H4 (cell line): ENCODE data around the gene SYT6. TPM values are rescaled to one million over a fixed set of nuclear protein-coding genes. Genes with fewer than 3 reads are reported as not detected.
"Not testable (repeated sequence)": the region's sequence is repeated elsewhere in the genome, so short reads cannot be mapped to it uniquely, and the experiment has no call there.

ENCODE experiments used
- DNase-seq: peaks from one replicate; pipeline ENCODE4 v3.0.0-alpha.2; 2015; ENCODE audit warnings: low spot score
- total RNA-seq: library from RNA; depleted of rRNA; stranded (reverse); fragments of >200 nt; shearing (Covaris generic); gene quantifications from 2 replicates; pipeline ENCODE4 v1.2.3, GENCODE V29; 2014; rRNA removed

The SYT6 gene
- total RNA-seq, 1 experiment from 2014 or later = not detected

DNA sequence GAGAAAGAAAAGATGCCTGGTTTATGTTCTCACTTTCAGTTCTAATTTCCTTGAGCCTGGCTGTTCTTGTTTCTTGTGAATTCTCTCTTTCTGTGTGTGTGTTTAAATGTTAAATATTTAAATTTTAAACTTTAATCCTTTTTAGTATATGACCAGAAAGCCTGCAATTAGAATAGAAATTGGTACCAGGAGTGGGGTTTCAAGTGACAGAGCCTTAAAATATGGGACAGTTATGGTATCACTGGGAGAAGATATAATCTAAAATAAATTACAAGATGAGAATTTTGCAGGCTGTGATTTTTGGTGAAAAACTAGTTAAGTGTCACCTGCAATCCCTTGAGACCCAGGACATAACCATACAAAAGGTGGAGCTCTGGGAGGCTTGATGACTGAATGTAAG, 81.4 kb downstream of the SYT6 start:
- no peak for DNase-seq

- DNase-seq = not testable (repeated sequence)
Measured at GRCh38 chr1:114069762-114070161, 83.9 kb downstream of the SYT6 start.

- not testable (repeated sequence) for DNase-seq
Measured at GRCh38 chr1:114068684-114069083, 85.0 kb downstream of the SYT6 start.

- not testable (repeated sequence) for DNase-seq
Measured at GRCh38 chr1:114065671-114066070, 88.0 kb downstream of the SYT6 start.

DNA sequence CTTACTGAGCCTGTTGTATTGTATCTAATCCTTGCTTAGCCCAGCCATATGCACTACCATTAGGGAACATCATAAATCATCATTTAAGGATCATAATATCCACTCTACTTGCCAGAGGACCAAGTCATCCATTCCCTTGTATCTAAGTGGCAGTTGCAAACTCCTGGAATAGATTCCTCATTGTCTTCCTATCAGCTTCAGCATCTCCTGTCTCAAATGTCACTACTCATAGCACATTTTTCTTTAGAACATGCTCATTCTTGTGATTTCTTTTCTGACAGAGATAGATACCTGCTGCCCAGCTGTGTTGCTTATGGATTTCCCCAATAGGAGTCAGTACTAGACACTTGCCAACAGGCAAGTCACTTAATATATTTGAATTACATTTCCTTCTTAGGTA, 90.1 kb downstream of the SYT6 start:
- DNase-seq = no peak

DNA sequence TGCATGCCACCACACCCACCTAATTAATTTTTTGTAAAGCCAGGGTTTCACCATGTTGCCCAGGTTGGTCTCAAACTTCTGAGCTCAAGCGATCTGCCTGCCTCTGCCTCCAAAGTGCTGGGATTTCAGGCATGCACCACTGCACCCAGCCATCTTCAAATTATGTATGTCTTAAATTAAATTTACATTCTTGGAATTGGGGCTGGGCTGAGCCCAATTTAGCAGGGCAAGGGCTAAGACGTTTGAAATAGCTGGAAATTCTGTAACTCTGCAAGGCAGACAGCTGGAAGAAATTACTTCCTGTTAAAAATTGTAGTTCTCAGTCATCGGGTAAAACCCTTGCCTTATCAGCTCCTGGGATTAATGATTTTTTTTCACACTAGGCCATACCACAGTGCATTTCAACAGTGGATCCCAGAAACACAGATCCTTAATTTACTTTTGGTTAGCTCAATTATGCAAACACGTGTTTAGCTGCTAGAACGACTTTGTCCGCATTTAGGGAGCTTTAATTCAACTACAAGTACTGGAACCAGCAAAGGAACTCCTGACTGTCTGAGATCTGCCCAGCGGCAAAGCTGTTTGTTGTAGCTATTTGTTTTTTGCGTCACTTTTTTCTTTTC, 91.1 kb downstream of the SYT6 start:
- no peak for DNase-seq

- DNase-seq = no peak
Measured at GRCh38 chr1:114061121-114061830, 92.4 kb downstream of the SYT6 start.

- not testable (repeated sequence) for DNase-seq
Measured at GRCh38 chr1:114058236-114058635, 95.4 kb downstream of the SYT6 start.

DNA sequence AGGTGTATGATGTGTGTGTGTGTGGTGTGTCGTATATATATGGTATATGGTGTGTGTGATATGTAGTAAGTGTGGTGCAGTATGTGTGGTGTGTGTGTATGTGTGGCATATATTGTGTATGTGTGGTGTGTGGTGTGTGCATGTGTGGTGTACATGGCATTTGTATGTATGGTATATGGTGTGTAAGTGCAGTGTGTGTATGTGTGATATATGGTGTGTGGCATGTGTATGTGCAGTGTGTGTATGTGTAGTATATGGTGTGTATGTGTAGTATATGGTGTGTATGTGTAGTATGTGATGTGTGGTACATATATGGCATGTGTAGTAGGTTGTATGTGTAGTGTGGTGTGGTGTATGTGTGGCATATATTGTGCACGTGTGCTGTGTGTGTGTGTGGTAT, 99.5 kb downstream of the SYT6 start:
- no peak for DNase-seq

DNA sequence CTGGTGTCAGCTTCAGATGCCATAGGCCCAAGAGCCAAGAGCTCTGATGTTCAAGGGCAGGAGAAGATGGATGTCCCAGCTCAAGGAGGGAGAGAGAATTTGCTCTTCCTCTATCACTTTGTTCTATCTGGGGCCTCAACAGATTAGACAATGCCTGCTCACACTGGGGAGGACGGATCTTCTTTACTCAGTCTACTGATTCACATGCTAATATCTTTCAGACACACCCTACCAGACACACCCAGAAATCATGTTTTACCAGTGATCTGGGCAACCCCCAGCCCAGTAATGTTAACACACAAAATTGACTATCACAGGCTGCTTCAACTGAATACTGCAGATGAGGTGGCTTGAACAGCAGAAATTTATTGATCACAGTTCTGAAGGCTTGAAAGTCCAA, 105.4 kb downstream of the SYT6 start:
- no peak for DNase-seq

DNA sequence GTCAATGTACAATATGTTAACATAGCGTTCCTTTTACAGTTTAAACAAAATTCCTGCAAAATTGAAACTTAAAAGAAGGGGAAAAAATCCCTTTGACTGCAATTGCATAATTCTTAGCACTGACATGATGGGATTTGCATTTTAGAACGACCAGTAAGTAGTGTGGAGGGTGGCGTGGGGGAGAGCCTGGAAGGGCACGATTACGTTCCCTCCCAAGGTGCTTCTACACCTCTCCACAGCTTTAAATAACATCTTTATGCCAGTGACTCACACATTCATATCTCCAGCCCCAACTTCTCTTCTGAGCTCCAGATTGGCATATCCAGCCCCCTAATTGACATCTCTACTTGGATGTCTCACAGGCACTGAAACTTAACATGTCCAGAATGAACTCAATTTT, 110.1 kb downstream of the SYT6 start:
- no peak for DNase-seq

- DNase-seq = no peak
Measured at GRCh38 chr1:114043054-114043453, 110.6 kb downstream of the SYT6 start.

DNA sequence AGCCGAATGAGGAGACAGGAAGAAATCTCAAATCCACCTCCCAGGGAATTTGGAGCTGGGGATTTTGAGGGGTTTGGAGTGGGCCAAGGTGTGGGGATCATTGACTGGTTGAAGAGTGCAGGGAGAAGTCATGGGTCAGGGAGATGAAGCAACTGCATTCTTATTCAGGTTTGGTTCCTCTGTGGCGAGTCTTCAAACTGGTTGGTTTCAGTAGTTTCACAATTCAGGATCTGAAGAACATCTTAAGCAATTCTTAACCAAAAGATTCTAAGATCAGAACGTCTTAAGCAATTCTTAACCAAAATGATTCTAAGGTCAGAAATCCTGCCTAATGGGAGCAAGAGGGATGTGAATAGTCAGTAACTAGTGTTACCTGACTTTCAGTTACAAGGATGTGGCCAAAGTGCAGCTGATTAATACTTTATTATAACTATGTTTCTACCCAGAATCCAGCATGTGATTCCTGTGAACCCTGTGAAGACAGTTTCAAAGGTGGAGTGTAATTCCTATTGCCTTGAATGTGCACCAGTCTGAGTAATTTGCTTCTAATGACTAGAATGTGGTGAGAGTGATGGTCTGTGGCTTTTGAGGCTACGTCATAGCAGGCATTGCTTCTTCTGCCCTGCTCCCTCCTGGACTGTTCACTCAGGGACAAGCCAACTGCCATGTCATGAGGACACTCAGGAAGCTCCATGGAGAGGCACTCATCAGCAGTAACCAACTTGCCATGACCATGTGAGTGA, 113.2 kb downstream of the SYT6 start:
- no peak for DNase-seq

Other genes starting within 250 kb of the SYT6 start
- gene AP4B1, start 249.1 kb downstream of the SYT6 start, total RNA-seq = 6.9 and 9.4 TPM in 2 replicates
- gene DCLRE1B, start 248.5 kb downstream of the SYT6 start, total RNA-seq = 5.7 and 6.0 TPM in 2 replicates
- gene HIPK1, start 224.5 kb downstream of the SYT6 start, total RNA-seq = 8.3 and 11.8 TPM in 2 replicates
- gene OLFML3, start 174.4 kb downstream of the SYT6 start, total RNA-seq = 8.4 and 12.6 TPM in 2 replicates